Mucosa of stomach (tissue), 1 donor: ENCODE measurements around the gene CETN1.

Experiments
- H3K27me3 ChIP-seq: one replicate; pipeline ENCODE4 v1.7.0; 2013; ENCODE audit warnings: mild to moderate bottlenecking, low read length; ENCODE audit not compliant: control insufficient read depth, insufficient read depth
- H3K36me3 ChIP-seq: one replicate; pipeline ENCODE4 v1.7.0; 2013; ENCODE audit warnings: low read length; ENCODE audit not compliant: control insufficient read depth, insufficient read depth
- H3K4me1 ChIP-seq: one replicate; pipeline ENCODE4 v1.7.0; 2013; ENCODE audit warnings: mild to moderate bottlenecking, low read length; ENCODE audit not compliant: control insufficient read depth, insufficient read depth
- H3K4me3 ChIP-seq: one replicate; pipeline ENCODE4 v1.7.0; 2013; ENCODE audit warnings: low read length
- H3K9ac ChIP-seq: one replicate; pipeline ENCODE4 v1.7.0; 2013; ENCODE audit warnings: mild to moderate bottlenecking, low read length, moderate library complexity
- H3K9me3 ChIP-seq: one replicate; pipeline ENCODE4 v1.7.0; 2013; ENCODE audit warnings: mild to moderate bottlenecking, low read length, moderate library complexity; ENCODE audit not compliant: control insufficient read depth
- donor health status: Pancreatic carcinoma.

CETN1 gene

DNA sequence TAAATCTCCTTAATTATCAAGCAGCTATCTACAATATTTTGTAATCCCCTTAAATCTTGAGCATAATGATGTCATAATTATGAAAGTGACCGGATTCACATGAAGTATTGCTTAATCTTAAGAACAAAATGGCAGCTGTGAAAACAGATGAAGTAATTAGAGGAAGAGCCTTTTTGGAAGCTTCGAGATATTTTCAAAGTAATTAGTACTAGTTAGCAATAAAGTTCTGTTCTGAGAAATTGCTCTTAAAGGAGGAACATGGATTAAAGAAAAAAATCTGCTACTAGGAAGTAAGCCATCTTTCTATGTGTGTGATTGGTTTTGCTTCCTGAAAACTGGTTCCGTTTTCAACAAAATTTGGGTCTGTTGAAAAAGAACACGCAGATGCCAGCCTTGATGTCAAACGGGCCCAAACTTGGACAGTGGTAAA lies 34.9 kb downstream of the CETN1 start:
- Histone ChIP-seq H3K9me3 (no peaks in the 10 kb centered on the region), H3K4me3 (no peak overlapping the region), H3K27me3 (no peaks in the 10 kb centered on the region), H3K4me1 (no peaks in the 10 kb centered on the region), H3K9ac (no peak overlapping the region), H3K36me3 (no peaks in the 10 kb centered on the region)

DNA sequence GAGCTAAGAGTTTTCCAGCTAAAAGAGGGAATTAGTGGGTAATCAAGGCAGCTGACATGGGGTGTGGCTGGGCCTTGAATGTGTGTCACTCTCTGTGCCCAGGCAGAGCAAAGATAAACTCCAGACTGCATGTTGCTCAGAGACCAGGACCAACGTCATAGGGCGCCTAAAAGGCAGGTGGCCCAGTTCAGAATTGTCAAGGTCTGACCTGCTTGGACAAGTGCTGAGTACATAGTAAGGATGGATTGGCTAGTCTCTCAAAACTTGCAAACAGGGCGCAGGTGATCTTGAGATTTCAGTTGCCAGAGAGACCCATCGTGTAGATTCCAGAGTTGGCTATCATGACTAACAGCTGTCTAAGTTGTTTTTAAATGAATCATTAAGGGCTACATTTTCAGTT lies 35.6 kb downstream of the CETN1 start:
- H3K9ac ChIP-seq: no peak overlapping the region
- no peaks in the 10 kb centered on the region for H3K27me3 ChIP-seq
- no peaks in the 10 kb centered on the region for H3K4me1 ChIP-seq
- no peak overlapping the region for H3K4me3 ChIP-seq
- no peaks in the 10 kb centered on the region for H3K36me3 ChIP-seq
- no peaks in the 10 kb centered on the region for H3K9me3 ChIP-seq

DNA sequence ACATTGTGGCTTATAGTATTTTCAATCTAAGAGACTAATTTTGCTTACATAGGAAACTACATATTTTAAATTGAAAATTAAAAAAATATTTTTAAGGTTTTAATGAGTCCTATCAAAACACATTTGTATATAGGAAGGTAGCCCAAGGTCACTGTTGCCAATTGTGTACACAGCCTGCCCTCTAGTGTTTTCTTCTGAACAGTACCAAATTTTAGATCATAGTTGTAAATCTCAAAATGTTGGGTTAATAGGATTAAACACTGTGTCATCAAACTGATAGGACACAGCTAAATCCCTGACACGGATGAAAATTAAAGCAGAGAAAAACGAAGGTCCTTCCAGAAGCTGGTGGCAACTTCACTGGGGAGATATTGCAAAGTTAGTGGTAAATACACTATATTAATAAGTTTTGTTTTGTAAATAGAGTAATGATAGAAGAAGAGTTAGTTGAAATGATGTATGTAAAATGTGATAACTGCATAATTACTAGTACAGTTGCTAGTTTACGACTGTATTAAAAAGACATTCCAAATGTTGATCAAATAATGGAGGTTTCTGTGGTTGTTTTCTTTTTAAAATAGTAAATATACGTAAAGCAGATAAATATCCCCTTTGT lies 36.3 kb downstream of the CETN1 start:
- Histone ChIP-seq H3K9me3 (no peaks in the 10 kb centered on the region), H3K4me1 (no peaks in the 10 kb centered on the region), H3K4me3 (no peak overlapping the region), H3K9ac (no peak overlapping the region), H3K27me3 (no peaks in the 10 kb centered on the region), H3K36me3 (no peaks in the 10 kb centered on the region)

DNA sequence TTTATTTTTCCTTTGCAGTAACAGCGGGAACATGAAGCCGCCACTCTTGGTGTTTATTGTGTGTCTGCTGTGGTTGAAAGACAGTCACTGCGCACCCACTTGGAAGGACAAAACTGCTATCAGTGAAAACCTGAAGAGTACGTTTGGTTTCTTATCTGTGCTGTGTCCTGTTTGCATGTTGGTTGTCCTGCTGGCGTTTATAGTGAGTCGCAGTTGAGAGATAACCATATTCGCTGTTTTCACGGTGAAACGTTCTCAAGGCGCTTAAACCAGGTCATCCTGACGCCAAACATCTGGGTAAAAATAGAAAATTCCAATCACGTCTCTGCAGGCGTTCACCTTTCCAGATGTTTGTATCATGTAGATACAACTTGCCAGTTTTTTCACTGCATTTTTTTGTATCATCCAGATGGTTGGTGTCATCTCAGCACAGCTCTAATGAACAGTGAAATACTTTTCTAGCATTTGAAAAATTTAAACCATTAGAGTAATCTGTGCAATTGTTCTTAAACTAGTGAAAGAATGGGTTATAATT lies 37.9 kb downstream of the CETN1 start:
- H3K4me1 ChIP-seq: no peaks in the 10 kb centered on the region
- H3K4me3 ChIP-seq: no peak overlapping the region
- no peaks in the 10 kb centered on the region for H3K27me3 ChIP-seq
- H3K36me3 ChIP-seq: no peaks in the 10 kb centered on the region
- no peaks in the 10 kb centered on the region for H3K9me3 ChIP-seq
- H3K9ac ChIP-seq: no peak overlapping the region

DNA sequence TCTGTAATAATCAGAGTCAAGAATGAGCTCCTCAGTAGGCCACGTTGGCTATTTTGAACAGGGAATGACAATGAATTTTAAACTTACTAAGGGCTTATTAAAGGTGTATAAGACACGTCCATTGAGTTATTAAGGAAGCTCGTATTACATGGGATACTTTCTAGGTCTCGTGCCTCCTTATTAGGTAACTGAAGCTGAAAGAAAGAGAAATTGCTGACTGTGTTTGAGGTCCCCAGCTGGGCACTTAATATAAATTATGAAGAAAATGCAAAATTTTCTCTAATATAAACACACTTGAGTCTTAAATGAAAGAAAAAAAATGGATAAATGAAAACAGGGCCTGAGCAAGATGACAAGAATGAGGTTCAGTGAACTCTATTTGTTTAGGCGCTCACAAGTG lies 38.4 kb downstream of the CETN1 start:
- no peaks in the 10 kb centered on the region for H3K36me3 ChIP-seq
- H3K9me3 ChIP-seq: no peaks in the 10 kb centered on the region
- H3K4me1 ChIP-seq: no peaks in the 10 kb centered on the region
- H3K9ac ChIP-seq: no peak overlapping the region
- no peaks in the 10 kb centered on the region for H3K27me3 ChIP-seq
- no peak overlapping the region for H3K4me3 ChIP-seq

DNA sequence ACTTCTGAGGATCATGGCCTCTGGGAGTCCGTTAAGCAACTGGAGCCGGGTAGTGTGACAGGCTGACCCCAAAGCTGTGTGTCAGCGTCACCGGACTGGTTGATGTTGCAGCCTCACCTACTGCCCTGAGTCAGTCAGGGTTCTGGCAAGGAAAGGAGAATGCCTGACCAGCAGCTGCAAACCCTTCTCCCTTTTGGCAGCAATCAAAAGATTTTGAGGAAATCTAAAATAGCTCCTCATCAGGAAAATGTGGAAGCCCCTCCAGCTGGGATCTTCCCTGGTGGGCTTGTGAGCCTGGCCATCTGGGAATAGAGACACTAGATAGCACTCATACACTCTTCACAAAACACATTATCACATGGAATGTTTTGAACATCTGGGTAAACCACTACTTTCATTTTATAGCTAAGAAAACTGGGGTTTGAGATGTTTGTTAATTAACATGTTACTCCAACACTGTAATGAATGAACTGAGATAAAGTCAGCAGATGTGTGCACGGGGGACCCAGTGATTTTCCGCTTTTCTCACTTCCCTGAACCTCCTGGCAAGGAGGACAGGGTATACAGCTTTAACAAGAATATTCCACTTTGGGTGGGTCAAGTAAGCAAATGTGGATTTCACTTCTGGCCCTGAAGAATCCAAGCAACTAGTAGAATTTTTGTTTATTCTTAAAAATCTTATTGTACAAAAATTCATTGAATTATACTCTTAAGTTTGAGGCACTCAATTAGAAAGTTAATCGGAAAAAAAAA lies 41.3 kb downstream of the CETN1 start:
- H3K9me3 ChIP-seq: no peaks in the 10 kb centered on the region
- no peak overlapping the region for H3K4me3 ChIP-seq
- H3K9ac ChIP-seq: no peak overlapping the region
- no peaks in the 10 kb centered on the region for H3K4me1 ChIP-seq
- H3K27me3 ChIP-seq: no peaks in the 10 kb centered on the region
- H3K36me3 ChIP-seq: no peaks in the 10 kb centered on the region

DNA sequence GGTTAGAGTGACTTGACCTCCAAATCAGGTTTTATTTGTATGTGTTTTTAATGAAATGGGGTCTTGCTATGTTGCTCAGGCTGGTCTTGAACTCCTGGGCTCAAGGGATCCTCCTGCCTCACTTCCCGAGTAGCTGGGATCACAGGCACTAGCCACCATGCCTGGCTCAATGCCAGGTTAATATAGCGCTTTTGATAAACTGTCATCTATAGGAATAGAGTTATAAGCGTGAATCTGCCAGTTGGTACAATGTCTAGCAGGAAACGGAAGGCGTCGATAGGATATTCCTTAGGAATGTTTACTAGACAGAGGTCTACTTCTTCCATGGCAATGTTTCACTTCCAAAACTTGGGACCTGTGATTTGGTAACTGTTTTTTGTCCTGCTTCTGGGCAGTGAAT lies 42.1 kb downstream of the CETN1 start:
- Histone ChIP-seq H3K9me3 (no peaks in the 10 kb centered on the region), H3K27me3 (no peaks in the 10 kb centered on the region), H3K4me3 (no peak overlapping the region), H3K4me1 (no peaks in the 10 kb centered on the region), H3K9ac (no peak overlapping the region), H3K36me3 (no peaks in the 10 kb centered on the region)

DNA sequence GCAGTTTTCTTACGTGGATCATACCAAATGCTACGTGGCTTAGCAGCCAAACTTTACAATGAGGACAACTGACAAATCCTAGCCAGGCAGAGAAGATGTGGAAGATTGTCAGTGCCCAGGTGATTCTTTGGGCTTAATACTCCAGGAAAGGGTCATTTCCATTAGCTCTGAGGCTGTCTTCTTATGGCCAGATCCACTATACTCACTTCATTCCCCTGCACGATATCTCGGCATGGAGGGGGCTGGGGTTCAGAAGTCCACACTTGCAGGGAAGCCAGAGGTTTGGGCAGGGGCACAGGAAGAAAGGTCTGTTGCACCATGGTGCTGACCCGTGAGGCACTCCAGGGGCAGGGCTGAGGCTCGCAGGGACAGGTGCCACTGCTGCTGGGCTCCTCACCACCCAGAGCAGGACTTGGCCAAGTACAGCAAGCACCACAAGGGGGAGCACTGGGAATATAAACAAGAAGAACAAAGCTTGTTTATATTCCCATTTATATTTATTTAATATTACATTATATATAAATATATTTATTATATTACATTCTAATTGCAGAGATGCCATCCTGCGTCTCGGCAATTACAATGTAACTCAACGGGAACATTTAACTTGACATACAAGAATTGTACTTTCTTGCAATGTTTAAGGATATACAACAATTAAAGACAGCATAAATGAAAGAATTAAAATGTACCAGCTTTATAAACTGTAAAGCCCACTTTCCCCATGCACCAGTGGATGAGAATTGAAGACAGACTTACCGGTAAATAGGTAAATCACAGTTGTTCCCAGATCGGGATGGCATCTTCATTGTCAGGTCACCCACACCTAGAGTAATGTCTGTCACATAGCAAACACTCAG lies 43.8 kb downstream of the CETN1 start:
- no peaks in the 10 kb centered on the region for H3K9me3 ChIP-seq
- H3K4me1 ChIP-seq: no peaks in the 10 kb centered on the region
- H3K36me3 ChIP-seq: no peaks in the 10 kb centered on the region
- H3K9ac ChIP-seq: no peak overlapping the region
- H3K27me3 ChIP-seq: no peaks in the 10 kb centered on the region
- H3K4me3 ChIP-seq: no peak overlapping the region

DNA sequence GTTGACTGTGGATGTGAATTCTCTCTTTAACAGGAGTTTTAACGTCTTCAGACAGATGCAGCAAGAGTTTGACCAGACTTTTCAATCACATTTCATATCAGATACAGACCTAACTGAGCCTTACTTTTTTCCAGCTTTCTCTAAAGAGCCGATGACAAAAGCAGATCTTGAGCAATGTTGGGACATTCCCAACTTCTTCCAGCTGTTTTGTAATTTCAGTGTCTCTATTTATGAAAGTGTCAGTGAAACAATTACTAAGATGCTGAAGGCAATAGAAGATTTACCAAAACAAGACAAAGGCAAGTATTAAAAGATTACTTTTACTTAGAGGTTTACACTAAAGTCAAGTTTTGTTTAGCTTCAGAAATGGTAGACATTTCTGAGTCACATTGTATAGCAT lies 47.1 kb downstream of the CETN1 start:
- Histone ChIP-seq H3K27me3 (no peaks in the 10 kb centered on the region), H3K36me3 (no peaks in the 10 kb centered on the region), H3K4me1 (no peaks in the 10 kb centered on the region), H3K9ac (no peak overlapping the region), H3K4me3 (no peak overlapping the region), H3K9me3 (no peaks in the 10 kb centered on the region)

DNA sequence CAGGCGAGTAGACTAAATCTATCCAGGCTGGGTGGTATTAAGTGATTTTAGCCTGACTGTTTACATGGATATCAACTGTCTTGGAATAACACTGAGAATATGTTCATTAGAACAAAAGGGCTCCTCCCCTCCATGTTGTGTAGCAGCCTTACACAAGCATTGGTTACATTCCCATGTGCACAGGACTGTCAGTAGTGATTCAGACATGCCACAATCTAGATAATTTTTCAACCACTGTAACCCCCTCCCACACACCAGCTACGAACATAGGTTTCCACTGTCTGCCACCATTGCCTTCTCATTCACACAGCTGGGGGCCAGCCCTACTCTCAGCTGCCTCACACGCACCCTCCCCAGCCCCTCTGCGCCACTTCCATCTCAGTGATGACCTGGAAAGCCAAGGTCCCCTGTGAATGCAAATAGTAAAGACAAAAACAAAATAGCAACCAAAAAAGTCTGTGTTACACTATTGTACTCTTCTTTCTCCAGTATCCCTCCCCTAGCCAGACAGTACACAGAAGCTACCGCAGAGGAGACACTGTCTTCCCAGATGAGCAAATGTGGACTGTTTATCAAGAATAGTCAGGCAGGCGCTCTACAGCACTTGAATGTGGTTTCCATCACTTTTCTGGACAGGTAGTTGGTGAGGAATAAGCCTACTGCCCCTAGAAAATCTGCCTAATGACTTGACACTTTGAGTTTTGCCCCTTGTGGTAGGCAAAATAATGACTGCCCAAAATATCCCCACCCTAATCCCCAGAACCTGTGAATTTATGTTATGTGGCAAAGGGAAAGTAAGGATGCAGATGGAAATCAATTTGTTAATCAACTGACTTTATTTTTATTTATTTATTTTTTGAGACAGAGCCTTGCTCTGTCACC lies 49.3 kb downstream of the CETN1 start:
- H3K36me3 ChIP-seq: no peaks in the 10 kb centered on the region
- no peak overlapping the region for H3K4me3 ChIP-seq
- no peaks in the 10 kb centered on the region for H3K27me3 ChIP-seq
- peaks cover 1% of the 10 kb centered on the region for H3K4me1 ChIP-seq
- no peaks in the 10 kb centered on the region for H3K9me3 ChIP-seq
- no peak overlapping the region for H3K9ac ChIP-seq

DNA sequence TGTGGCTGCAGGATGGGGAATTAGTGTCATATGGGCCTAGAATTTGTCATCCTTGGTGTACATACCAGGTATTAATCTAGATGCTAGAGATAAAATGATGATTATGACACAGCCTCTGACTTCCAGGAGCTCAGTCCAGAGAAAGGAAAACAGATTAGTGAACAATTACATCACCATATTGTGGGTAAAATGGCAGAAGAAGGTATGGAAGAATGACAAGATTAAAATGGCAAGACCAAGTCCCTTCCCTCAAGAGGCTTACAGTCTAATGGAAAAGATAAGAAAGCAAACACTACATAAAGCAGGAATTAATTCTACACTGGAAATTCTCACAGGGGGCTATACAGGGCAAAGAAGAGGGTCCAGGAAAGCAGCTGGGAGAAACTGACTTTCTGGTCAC lies 51.4 kb downstream of the CETN1 start:
- no peaks in the 10 kb centered on the region for H3K9me3 ChIP-seq
- H3K9ac ChIP-seq: no peak overlapping the region
- H3K4me3 ChIP-seq: no peak overlapping the region
- no peaks in the 10 kb centered on the region for H3K36me3 ChIP-seq
- H3K4me1 ChIP-seq: peaks cover 5% of the 10 kb centered on the region
- H3K27me3 ChIP-seq: no peaks in the 10 kb centered on the region
